ENCODE data around the gene FASTKD2. TPM values are rescaled to one million over a fixed set of nuclear protein-coding genes. Genes with fewer than 3 reads are reported as not detected.

Gene FASTKD2
- total and polyA plus RNA-seq, 2 of the 4 experiments (the other 2 are of a cell fraction): 17.6 to 50.4 TPM

- intact Hi-C loops (cut with micrococcal nuclease): loop anchor here (10.0 kb wide), 1 partner anchor 229 kb away; no protein-coding TSS in a partner anchor
- H3K18ac ChIP-seq (ENCODE audit: low read depth, low read length): no peak overlapping the region
These were observed 18.3 kb downstream of the FASTKD2 start for GRCh38 chr2:206783718-206784117.

More at GRCh38 chr2:206783718-206784117, 18.3 kb downstream of the FASTKD2 start:
- Histone ChIP-seq H3K27me3 (ENCODE audit: control insufficient read depth, insufficient read depth, low read length) (no peaks in the 10 kb centered on the region), H3K27ac (ENCODE audit: insufficient read depth, low read length) (no peak overlapping the region), H4K5ac (ENCODE audit: low read depth, low read length) (no peak overlapping the region), H2BK20ac (ENCODE audit: low read depth, low read length) (no peak overlapping the region), H3K56ac (ENCODE audit: extremely low read depth, insufficient read depth, low read length) (no peak overlapping the region), H2AK9ac (replicated peaks; ENCODE audit: low read depth, low read length, poor library complexity) (no peak overlapping the region), H2BK5ac (ENCODE audit: low read depth, low read length, poor library complexity, severe bottlenecking) (no peak overlapping the region), H2AK5ac (ENCODE audit: low read depth, low read length) (no peak overlapping the region), H3K4me3 (ENCODE audit: insufficient read depth, low read depth, low read length) (no peak overlapping the region), H2BK120ac (ENCODE audit: low read depth, low read length) (no peak overlapping the region), H3K4me2 (ENCODE audit: low read depth, low read length) (no peak overlapping the region), H2AFZ (replicated peaks; ENCODE audit: low read length, poor library complexity) (no peak overlapping the region), H3K4ac (ENCODE audit: low read depth, low read length) (no peak overlapping the region), H4K20me1 (ENCODE audit: insufficient read depth, low read length) (peaks cover 4% of the 10 kb centered on the region; the same call in 1 of the 2 replicates), H3K79me1 (ENCODE audit: low read depth in 1 of 2, low read length in 2 of 2) (peaks cover 12 to 13% of the 10 kb centered on the region in 2 experiments), H2BK15ac (ENCODE audit: low read depth, low read length) (no peak overlapping the region), H3K9me1 (ENCODE audit: insufficient read depth, low read length) (no peaks in the 10 kb centered on the region), H4K91ac (ENCODE audit: insufficient read depth, low read depth, low read length) (no peak overlapping the region), H3K36me3 (ENCODE audit: control insufficient read depth, insufficient read depth, low read length) (peaks cover 26% of the 10 kb centered on the region), H3K14ac (replicated peaks; ENCODE audit: low read depth, low read length) (no peak overlapping the region), H3K4me1 (ENCODE audit: control insufficient read depth, insufficient read depth, low read length) (no peaks in the 10 kb centered on the region), H3K23ac (ENCODE audit: low read depth, low read length) (no peak overlapping the region), H3K9ac (ENCODE audit: low read depth, low read length) (no peak overlapping the region), H4K8ac (ENCODE audit: low read depth in 2 of 2, low read length in 2 of 2) (no peak overlapping the region), H3K9me3 (ENCODE audit: control insufficient read depth, insufficient read depth, low read length) (no peaks in the 10 kb centered on the region)
- WGBS, 2 experiments (ENCODE audit: extremely low coverage in 2 of 2, insufficient read length in 1 of 2): no CpG with 5 or more reads among the region's 2 CpGs
- TF ChIP-seq BHLHE40 (IDR thresholded peaks at IDR 0.05; ENCODE audit: low read depth, low read length) (no peak), CTCF (conservative IDR thresholded peaks at IDR 0.05; ENCODE audit: low read depth, low read length) (peak; percentile 36)
- POLR2A ChIA-PET (ENCODE audit: unreplicated experiment): no interaction called here
- DNase-seq: no peak
- CTCF ChIA-PET: no interaction called here
- in situ Hi-C loops (cut with MboI; ENCODE audit: low sequenced_read_pairs) (loop anchor here (25.0 kb wide), 1 partner anchor 954 kb away; no protein-coding TSS in a partner anchor), dilution Hi-C loops (cut with HindIII; ENCODE audit: low sequenced_read_pairs, unreplicated experiment) (no loop called here)
- no TSS peak for BruUV-seq (replicated peaks)
- ATAC-seq (ENCODE audit: low read depth): peak; percentile 69
